ENCODE measurements around the gene TEX29. TPM values are rescaled to one million over a fixed set of nuclear protein-coding genes. Genes with fewer than 3 reads are reported as not detected.

Gene TEX29
- total and polyA plus RNA-seq, 2 donors (not counting 1 experiment from before 2014, with no cell fraction given): 0.66 to 0.86 TPM

GRCh38 chr13:111347438-111347837 lies 27.0 kb downstream of the TEX29 start:
- peaks cover 2% of the 10 kb centered on the region for H3K9me3 Mint-ChIP-seq (ENCODE audit: insufficient read depth)
- H3K27me3 Mint-ChIP-seq: no peaks in the 10 kb centered on the region
- intact Hi-C loops (cut with micrococcal nuclease): no loop called here

GRCh38 chr13:111353508-111353907 lies 33.1 kb downstream of the TEX29 start:
- Histone ChIP-seq H3K27me3 (replicated peaks in 1 of 4; ENCODE audit: control extremely low read depth in 1 of 4, control insufficient read depth in 3 of 4, insufficient read depth in 4 of 4, low read length in 3 of 4) (no peaks in the 10 kb centered on the region), H2AFZ (ENCODE audit: insufficient read depth, low read depth, low read length, poor library complexity, severe bottlenecking) (no peak overlapping the region), H3K79me2 (ENCODE audit: control insufficient read depth, insufficient read depth, low read length) (no peaks in the 10 kb centered on the region), H3K9ac (ENCODE audit: low read length) (no peak overlapping the region), H4K20me1 (ENCODE audit: control insufficient read depth, insufficient read depth, low read length, poor library complexity, severe bottlenecking) (no peaks in the 10 kb centered on the region), H3K36me3 (replicated peaks in 1 of 2; ENCODE audit: control extremely low read depth in 1 of 2, control insufficient read depth in 1 of 2, extremely low read depth in 1 of 2, insufficient read depth in 2 of 2, low read length in 1 of 2) (no peaks in the 10 kb centered on the region), H3K4me2 (replicated peaks; ENCODE audit: low read depth, low read length, poor library complexity, severe bottlenecking) (no peak overlapping the region), H3K4me1 (ENCODE audit: control insufficient read depth in 2 of 2, insufficient read depth in 2 of 2, low read length in 2 of 2) (no peaks in the 10 kb centered on the region), H3K27ac (ENCODE audit: low read length in 2 of 2) (no peak overlapping the region), H3K4me3 (ENCODE audit: control extremely low read depth in 1 of 5, extremely low read depth in 1 of 5, insufficient read depth in 1 of 5, low read depth in 2 of 5, low read length in 4 of 5) (no peak overlapping the region), H3K9me3 (ENCODE audit: control extremely low read depth in 1 of 3, control insufficient read depth in 2 of 3, insufficient read depth in 1 of 3, low read length in 2 of 3) (no peaks in the 10 kb centered on the region)
- Mint-ChIP-seq H3K27ac (no peak overlapping the region), H3K4me3 (no peak overlapping the region), H3K27me3 (peaks cover 3% of the 10 kb centered on the region), H3K4me1 (no peaks in the 10 kb centered on the region), H3K9me3 (ENCODE audit: insufficient read depth) (peaks cover 2% of the 10 kb centered on the region)
- 75% methylated on average over 2 of the region's 2 CpGs for WGBS (ENCODE audit: insufficient coverage)
- ATAC-seq (ENCODE audit: low read depth): no peak
- TF ChIP-seq EZH2 (IDR thresholded peaks at IDR 0.05; ENCODE audit: borderline replicate concordance, insufficient read depth, low read depth, low read length, poor library complexity, severe bottlenecking) (no peak), CTCF (IDR thresholded peaks at IDR 0.05) (no peak)
- ChIA-PET CTCF (no interaction called here), POLR2A (no interaction called here)
- no peak for DNase-seq
- intact Hi-C loops (cut with micrococcal nuclease): no loop called here

More at GRCh38 chr13:111347438-111347837, 27.0 kb downstream of the TEX29 start:
- Histone ChIP-seq H3K4me2 (replicated peaks; ENCODE audit: low read depth, low read length, poor library complexity, severe bottlenecking) (no peak overlapping the region), H3K27me3 (replicated peaks in 1 of 4; ENCODE audit: control extremely low read depth in 1 of 4, control insufficient read depth in 3 of 4, insufficient read depth in 4 of 4, low read length in 3 of 4) (no peaks in the 10 kb centered on the region), H3K9me3 (ENCODE audit: control extremely low read depth in 1 of 3, control insufficient read depth in 2 of 3, insufficient read depth in 1 of 3, low read length in 2 of 3) (no peaks in the 10 kb centered on the region), H3K4me1 (ENCODE audit: control insufficient read depth in 2 of 2, insufficient read depth in 2 of 2, low read length in 2 of 2) (no peaks in the 10 kb centered on the region), H3K9ac (ENCODE audit: low read length) (no peak overlapping the region), H3K79me2 (ENCODE audit: control insufficient read depth, insufficient read depth, low read length) (no peaks in the 10 kb centered on the region), H4K20me1 (ENCODE audit: control insufficient read depth, insufficient read depth, low read length, poor library complexity, severe bottlenecking) (no peaks in the 10 kb centered on the region), H3K36me3 (replicated peaks in 1 of 2; ENCODE audit: control extremely low read depth in 1 of 2, control insufficient read depth in 1 of 2, extremely low read depth in 1 of 2, insufficient read depth in 2 of 2, low read length in 1 of 2) (no peaks in the 10 kb centered on the region), H3K4me3 (ENCODE audit: control extremely low read depth in 1 of 5, extremely low read depth in 1 of 5, insufficient read depth in 1 of 5, low read depth in 2 of 5, low read length in 4 of 5) (no peak overlapping the region), H2AFZ (ENCODE audit: insufficient read depth, low read depth, low read length, poor library complexity, severe bottlenecking) (no peak overlapping the region), H3K27ac (ENCODE audit: low read length in 2 of 2) (no peak overlapping the region)
- no peak for TF ChIP-seq EZH2 (IDR thresholded peaks at IDR 0.05; ENCODE audit: borderline replicate concordance, insufficient read depth, low read depth, low read length, poor library complexity, severe bottlenecking)
- TF ChIP-seq CTCF (IDR thresholded peaks at IDR 0.05): no peak
- WGBS (ENCODE audit: insufficient coverage): 95% methylated on average over 5 of the region's 6 CpGs
- no peak overlapping the region for H3K4me3 Mint-ChIP-seq
- CTCF ChIA-PET: no interaction called here
- POLR2A ChIA-PET: no interaction called here
- no peak for ATAC-seq (ENCODE audit: low read depth)
- no peak overlapping the region for H3K27ac Mint-ChIP-seq
- no peak for DNase-seq
- H3K4me1 Mint-ChIP-seq: no peaks in the 10 kb centered on the region
